OCI-LY3 (cell line): Measurements from ENCODE around the gene TRA2B.

Source experiments
- EZH2phosphoT487 ChIP-seq: fragments of 200-600 bp; shearing (Covaris generic); IDR thresholded peaks from 2 replicates; pipeline ENCODE4 v1.6.1; 2018; ENCODE audit warnings: antibody characterized with exemption, mixed run types, low read depth
- TF ChIP-seq, protein P1 (sequence below): fragments of 200-600, 300-600 bp; sonication (generic); IDR thresholded peaks from 2 replicates; pipeline ENCODE4 v1.5.1; 2014; ENCODE audit warnings: antibody characterized with exemption, low read length, low read depth

DNA sequence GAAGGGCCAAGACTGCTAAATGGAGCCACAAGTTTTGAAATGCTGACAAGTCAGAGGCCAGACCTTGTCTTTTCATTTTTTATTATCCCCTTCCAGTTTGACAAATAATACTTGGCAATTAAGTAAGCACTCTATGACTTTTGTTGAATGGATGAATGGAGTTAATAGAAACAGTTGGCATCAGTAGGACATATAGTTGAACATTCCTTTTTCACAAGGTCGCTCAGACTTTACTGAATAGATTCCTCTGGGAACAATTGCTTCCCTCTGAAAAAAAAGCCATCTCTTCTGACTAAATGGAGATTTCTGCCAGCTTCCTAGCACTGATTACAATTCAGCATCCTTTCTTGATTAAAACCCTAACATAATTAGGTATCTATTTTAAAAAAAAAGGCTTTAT is 53.2 kb downstream of the TRA2B start:
- TF ChIP-seq EZH2phosphoT487 = no peak
- TF ChIP-seq, protein P1, sequence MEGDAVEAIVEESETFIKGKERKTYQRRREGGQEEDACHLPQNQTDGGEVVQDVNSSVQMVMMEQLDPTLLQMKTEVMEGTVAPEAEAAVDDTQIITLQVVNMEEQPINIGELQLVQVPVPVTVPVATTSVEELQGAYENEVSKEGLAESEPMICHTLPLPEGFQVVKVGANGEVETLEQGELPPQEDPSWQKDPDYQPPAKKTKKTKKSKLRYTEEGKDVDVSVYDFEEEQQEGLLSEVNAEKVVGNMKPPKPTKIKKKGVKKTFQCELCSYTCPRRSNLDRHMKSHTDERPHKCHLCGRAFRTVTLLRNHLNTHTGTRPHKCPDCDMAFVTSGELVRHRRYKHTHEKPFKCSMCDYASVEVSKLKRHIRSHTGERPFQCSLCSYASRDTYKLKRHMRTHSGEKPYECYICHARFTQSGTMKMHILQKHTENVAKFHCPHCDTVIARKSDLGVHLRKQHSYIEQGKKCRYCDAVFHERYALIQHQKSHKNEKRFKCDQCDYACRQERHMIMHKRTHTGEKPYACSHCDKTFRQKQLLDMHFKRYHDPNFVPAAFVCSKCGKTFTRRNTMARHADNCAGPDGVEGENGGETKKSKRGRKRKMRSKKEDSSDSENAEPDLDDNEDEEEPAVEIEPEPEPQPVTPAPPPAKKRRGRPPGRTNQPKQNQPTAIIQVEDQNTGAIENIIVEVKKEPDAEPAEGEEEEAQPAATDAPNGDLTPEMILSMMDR = no peak
